Stimulated activated CD4-positive, alpha-beta T cell treated with anti-CD3 and anti-CD28 coated beads, Interleukin-1b, Interleukin-23, amount 100 ng/mL, for 1 hour (primary cell): ENCODE measurements around the gene NEK1.

Experiments used
- DNase-seq, 2 donors: peaks; one replicate each; pipeline ENCODE4 v3.0.0-alpha.2; 2020; ENCODE audit warnings: low read depth in 2 of 2

NEK1 gene

GRCh38 chr4:169418846-169419245, 193.5 kb downstream of the NEK1 start:
- DNase-seq = no peak

- DNase-seq = no peak
Measured at GRCh38 chr4:169417629-169418282, 194.6 kb downstream of the NEK1 start.

- DNase-seq = no peak
Measured at GRCh38 chr4:169416997-169417396, 195.4 kb downstream of the NEK1 start.

- DNase-seq = no peak
Measured at GRCh38 chr4:169416461-169416860, 195.9 kb downstream of the NEK1 start.

GRCh38 chr4:169414913-169415312, 197.5 kb downstream of the NEK1 start:
- no peak for DNase-seq

- no peak for DNase-seq
Measured at GRCh38 chr4:169412046-169412445, 200.3 kb downstream of the NEK1 start.

GRCh38 chr4:169410839-169411770, 201.3 kb downstream of the NEK1 start:
- no peak for DNase-seq

- no peak for DNase-seq
Measured at GRCh38 chr4:169407217-169407845, 205.1 kb downstream of the NEK1 start.

- DNase-seq = no peak
Measured at GRCh38 chr4:169404960-169405359, 207.4 kb downstream of the NEK1 start.

GRCh38 chr4:169400832-169401231, 211.6 kb downstream of the NEK1 start:
- DNase-seq = no peak

- no peak for DNase-seq
Measured at GRCh38 chr4:169399976-169400767, 212.2 kb downstream of the NEK1 start.

- DNase-seq = no peak
Measured at GRCh38 chr4:169398316-169398715, 214.1 kb downstream of the NEK1 start.

- no peak for DNase-seq
Measured at GRCh38 chr4:169397762-169398161, 214.6 kb downstream of the NEK1 start.

GRCh38 chr4:169385376-169385775, 227.0 kb downstream of the NEK1 start:
- DNase-seq = no peak

- DNase-seq = no peak
Measured at GRCh38 chr4:169384779-169385178, 227.6 kb downstream of the NEK1 start.

- DNase-seq = no peak
Measured at GRCh38 chr4:169383724-169384123, 228.7 kb downstream of the NEK1 start.

- no peak for DNase-seq
Measured at GRCh38 chr4:169379688-169380087, 232.7 kb downstream of the NEK1 start.

GRCh38 chr4:169377367-169377766, 235.0 kb downstream of the NEK1 start:
- no peak for DNase-seq

GRCh38 chr4:169376421-169376820, 236.0 kb downstream of the NEK1 start:
- no peak for DNase-seq

- DNase-seq = no peak
Measured at GRCh38 chr4:169372791-169373190, 239.6 kb downstream of the NEK1 start.

GRCh38 chr4:169369634-169370033, 242.7 kb downstream of the NEK1 start:
- no peak for DNase-seq

GRCh38 chr4:169367826-169368225, 244.6 kb downstream of the NEK1 start:
- no peak for DNase-seq
